H1 (cell line): ENCODE data around the gene PRR5L. TPM values are rescaled to one million over a fixed set of nuclear protein-coding genes. Genes with fewer than 3 reads are reported as not detected.

Experiments
- ASH2L ChIP-seq: fragments of 200-600, 300-600 bp; sonication (generic); IDR thresholded peaks from one replicate; pipeline ENCODE4 v1.7.1; 2017; ENCODE audit warnings: low read length
- HDAC2 ChIP-seq, 2 experiments: fragments of 300-600 bp in 1 of 2; sonication (generic) in 1 of 2; IDR thresholded peaks; 2 replicates each; pipeline ENCODE4 v1.6.1; 2011 to 2012; ENCODE audit warnings: low read depth in 2 of 2, low read length in 2 of 2, mild to moderate bottlenecking in 2 of 2, moderate library complexity in 2 of 2, borderline replicate concordance in 1 of 2, inconsistent platforms in 1 of 2
- SIX5 ChIP-seq: IDR thresholded peaks from 2 replicates; pipeline ENCODE4 v1.6.1; 2011; ENCODE audit warnings: mild to moderate bottlenecking, low read depth, low read length
- TCF12 ChIP-seq: IDR thresholded peaks from 2 replicates; pipeline ENCODE4 v1.6.1; 2011; ENCODE audit warnings: low read depth, mild to moderate bottlenecking, low read length
- polyA plus RNA-seq, 7 experiments: library from polyadenylated mRNA; depleted of rRNA in 3 of 7; stranded (reverse) in 5 of 7; unstranded in 2 of 7; fragments of >200 nt in 5 of 7; fragments of 200-250 nt in 2 of 7; gene quantifications; 1 replicate in 5 of 7; 2 replicates in 1 of 7; 4 replicates in 1 of 7; pipeline versions ENCODE4 v1.2.1 to v1.2.3, GENCODE V29; 2011 to 2013; ENCODE audit warnings: missing spikeins in 2 of 7, mixed read lengths in 2 of 7
- total RNA-seq: library from RNA; stranded (reverse); fragmentation: NEBNext Ultra II Directional; extraction: Animal tissue kit (Norgen Biotek cat#: 25700); gene quantifications from 2 replicates; pipeline ENCODE4 v1.2.1, GENCODE V29; 2021
- TF ChIP-seq, protein P1 (sequence below): fragments of 300-600 bp; sonication (generic); IDR thresholded peaks from 2 replicates; pipeline ENCODE4 v1.7.1; 2012; ENCODE audit warnings: low read length, moderate library complexity, mild to moderate bottlenecking, inconsistent platforms; ENCODE audit not compliant: insufficient replicate concordance
- TF ChIP-seq, protein P2 (sequence below), 3 experiments: IDR thresholded peaks; 1 replicate in 2 of 3; 2 replicates in 1 of 3; pipeline versions ENCODE4 v1.5.1 to v1.6.1; 2011; ENCODE audit warnings: low read length in 3 of 3, mild to moderate bottlenecking in 3 of 3, inconsistent platforms in 2 of 3, low read depth in 1 of 3, moderate library complexity in 1 of 3; ENCODE audit not compliant: insufficient read depth in 1 of 3; ENCODE audit errors: control extremely low read depth in 1 of 3

PRR5L gene
- total and polyA plus RNA-seq, 2 of the 8 experiments (the other 6 are each of a cell fraction or from before 2014, with no cell fraction given): 6.6 to 10.1 TPM

DNA sequence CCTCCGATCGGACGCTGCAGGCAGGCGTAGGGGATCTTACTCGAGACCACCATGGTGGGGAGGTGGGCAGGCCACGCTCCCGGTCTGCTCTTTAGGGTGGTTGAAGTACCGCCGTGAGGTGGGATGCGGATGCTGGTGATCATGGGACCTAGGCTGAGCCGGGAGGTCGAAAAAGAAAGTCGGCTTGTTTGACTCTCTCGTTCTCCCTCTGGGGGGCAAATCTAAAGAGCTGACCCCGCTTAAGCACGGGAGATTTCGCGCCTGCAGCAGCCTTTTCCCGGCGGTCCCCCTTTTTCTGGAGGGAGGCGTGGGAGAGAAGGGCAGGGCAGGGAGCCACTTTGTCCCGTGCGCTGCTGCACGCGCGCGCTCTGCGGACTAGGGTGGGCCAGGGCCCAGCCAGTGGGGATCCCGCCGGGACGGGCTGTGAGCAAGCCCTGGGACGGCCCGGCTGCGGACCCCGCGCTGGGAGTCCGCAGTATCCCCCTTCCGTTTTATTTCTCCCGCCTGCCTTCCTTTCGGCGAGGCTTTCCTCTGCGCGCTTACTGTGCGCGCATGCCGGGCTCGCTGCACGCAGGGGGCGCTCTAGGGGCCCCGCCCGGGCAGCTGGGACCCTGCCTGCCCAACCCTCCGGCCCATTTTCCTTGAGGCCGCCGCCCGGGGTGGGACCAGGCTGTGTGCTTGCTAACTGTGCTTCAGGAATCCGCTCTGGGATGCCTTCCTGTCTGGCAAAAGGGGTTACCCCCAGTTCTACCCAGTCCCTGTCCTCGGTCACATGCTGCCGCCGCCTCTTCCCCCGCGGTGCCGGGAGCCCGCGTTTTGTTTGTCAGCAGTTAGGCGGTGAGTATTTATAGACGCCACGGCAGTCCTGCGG is 81.0 kb downstream of the PRR5L start (continued):
- TF ChIP-seq, protein P1, sequence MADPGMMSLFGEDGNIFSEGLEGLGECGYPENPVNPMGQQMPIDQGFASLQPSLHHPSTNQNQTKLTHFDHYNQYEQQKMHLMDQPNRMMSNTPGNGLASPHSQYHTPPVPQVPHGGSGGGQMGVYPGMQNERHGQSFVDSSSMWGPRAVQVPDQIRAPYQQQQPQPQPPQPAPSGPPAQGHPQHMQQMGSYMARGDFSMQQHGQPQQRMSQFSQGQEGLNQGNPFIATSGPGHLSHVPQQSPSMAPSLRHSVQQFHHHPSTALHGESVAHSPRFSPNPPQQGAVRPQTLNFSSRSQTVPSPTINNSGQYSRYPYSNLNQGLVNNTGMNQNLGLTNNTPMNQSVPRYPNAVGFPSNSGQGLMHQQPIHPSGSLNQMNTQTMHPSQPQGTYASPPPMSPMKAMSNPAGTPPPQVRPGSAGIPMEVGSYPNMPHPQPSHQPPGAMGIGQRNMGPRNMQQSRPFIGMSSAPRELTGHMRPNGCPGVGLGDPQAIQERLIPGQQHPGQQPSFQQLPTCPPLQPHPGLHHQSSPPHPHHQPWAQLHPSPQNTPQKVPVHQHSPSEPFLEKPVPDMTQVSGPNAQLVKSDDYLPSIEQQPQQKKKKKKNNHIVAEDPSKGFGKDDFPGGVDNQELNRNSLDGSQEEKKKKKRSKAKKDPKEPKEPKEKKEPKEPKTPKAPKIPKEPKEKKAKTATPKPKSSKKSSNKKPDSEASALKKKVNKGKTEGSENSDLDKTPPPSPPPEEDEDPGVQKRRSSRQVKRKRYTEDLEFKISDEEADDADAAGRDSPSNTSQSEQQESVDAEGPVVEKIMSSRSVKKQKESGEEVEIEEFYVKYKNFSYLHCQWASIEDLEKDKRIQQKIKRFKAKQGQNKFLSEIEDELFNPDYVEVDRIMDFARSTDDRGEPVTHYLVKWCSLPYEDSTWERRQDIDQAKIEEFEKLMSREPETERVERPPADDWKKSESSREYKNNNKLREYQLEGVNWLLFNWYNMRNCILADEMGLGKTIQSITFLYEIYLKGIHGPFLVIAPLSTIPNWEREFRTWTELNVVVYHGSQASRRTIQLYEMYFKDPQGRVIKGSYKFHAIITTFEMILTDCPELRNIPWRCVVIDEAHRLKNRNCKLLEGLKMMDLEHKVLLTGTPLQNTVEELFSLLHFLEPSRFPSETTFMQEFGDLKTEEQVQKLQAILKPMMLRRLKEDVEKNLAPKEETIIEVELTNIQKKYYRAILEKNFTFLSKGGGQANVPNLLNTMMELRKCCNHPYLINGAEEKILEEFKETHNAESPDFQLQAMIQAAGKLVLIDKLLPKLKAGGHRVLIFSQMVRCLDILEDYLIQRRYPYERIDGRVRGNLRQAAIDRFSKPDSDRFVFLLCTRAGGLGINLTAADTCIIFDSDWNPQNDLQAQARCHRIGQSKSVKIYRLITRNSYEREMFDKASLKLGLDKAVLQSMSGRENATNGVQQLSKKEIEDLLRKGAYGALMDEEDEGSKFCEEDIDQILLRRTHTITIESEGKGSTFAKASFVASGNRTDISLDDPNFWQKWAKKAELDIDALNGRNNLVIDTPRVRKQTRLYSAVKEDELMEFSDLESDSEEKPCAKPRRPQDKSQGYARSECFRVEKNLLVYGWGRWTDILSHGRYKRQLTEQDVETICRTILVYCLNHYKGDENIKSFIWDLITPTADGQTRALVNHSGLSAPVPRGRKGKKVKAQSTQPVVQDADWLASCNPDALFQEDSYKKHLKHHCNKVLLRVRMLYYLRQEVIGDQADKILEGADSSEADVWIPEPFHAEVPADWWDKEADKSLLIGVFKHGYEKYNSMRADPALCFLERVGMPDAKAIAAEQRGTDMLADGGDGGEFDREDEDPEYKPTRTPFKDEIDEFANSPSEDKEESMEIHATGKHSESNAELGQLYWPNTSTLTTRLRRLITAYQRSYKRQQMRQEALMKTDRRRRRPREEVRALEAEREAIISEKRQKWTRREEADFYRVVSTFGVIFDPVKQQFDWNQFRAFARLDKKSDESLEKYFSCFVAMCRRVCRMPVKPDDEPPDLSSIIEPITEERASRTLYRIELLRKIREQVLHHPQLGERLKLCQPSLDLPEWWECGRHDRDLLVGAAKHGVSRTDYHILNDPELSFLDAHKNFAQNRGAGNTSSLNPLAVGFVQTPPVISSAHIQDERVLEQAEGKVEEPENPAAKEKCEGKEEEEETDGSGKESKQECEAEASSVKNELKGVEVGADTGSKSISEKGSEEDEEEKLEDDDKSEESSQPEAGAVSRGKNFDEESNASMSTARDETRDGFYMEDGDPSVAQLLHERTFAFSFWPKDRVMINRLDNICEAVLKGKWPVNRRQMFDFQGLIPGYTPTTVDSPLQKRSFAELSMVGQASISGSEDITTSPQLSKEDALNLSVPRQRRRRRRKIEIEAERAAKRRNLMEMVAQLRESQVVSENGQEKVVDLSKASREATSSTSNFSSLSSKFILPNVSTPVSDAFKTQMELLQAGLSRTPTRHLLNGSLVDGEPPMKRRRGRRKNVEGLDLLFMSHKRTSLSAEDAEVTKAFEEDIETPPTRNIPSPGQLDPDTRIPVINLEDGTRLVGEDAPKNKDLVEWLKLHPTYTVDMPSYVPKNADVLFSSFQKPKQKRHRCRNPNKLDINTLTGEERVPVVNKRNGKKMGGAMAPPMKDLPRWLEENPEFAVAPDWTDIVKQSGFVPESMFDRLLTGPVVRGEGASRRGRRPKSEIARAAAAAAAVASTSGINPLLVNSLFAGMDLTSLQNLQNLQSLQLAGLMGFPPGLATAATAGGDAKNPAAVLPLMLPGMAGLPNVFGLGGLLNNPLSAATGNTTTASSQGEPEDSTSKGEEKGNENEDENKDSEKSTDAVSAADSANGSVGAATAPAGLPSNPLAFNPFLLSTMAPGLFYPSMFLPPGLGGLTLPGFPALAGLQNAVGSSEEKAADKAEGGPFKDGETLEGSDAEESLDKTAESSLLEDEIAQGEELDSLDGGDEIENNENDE: no peak
- TF ChIP-seq ASH2L (peak; percentile 52), HDAC2 (IDR thresholded peaks at IDR 0.05; ENCODE audit: borderline replicate concordance in 1 of 2, low read depth in 2 of 2, low read length in 2 of 2) (peak in 1 of 2 experiments; percentile 16; a peak in 1 of 4 replicates), SIX5 (no peak), TCF12 (no peak; the same call in 1 of the 2 replicates)
- TF ChIP-seq, protein P2, sequence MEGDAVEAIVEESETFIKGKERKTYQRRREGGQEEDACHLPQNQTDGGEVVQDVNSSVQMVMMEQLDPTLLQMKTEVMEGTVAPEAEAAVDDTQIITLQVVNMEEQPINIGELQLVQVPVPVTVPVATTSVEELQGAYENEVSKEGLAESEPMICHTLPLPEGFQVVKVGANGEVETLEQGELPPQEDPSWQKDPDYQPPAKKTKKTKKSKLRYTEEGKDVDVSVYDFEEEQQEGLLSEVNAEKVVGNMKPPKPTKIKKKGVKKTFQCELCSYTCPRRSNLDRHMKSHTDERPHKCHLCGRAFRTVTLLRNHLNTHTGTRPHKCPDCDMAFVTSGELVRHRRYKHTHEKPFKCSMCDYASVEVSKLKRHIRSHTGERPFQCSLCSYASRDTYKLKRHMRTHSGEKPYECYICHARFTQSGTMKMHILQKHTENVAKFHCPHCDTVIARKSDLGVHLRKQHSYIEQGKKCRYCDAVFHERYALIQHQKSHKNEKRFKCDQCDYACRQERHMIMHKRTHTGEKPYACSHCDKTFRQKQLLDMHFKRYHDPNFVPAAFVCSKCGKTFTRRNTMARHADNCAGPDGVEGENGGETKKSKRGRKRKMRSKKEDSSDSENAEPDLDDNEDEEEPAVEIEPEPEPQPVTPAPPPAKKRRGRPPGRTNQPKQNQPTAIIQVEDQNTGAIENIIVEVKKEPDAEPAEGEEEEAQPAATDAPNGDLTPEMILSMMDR (IDR thresholded peaks at IDR 0.05; ENCODE audit: control extremely low read depth in 1 of 3, insufficient read depth in 1 of 3, low read depth in 1 of 3, low read length in 3 of 3): peak; percentile 56 to 58 (median 57)
